ENCODE data around the gene PODXL2.
"Not testable (repeated sequence)": the region's sequence is repeated elsewhere in the genome, so short reads cannot be mapped to it uniquely, and the experiment has no call there.

Gene PODXL2

DNA sequence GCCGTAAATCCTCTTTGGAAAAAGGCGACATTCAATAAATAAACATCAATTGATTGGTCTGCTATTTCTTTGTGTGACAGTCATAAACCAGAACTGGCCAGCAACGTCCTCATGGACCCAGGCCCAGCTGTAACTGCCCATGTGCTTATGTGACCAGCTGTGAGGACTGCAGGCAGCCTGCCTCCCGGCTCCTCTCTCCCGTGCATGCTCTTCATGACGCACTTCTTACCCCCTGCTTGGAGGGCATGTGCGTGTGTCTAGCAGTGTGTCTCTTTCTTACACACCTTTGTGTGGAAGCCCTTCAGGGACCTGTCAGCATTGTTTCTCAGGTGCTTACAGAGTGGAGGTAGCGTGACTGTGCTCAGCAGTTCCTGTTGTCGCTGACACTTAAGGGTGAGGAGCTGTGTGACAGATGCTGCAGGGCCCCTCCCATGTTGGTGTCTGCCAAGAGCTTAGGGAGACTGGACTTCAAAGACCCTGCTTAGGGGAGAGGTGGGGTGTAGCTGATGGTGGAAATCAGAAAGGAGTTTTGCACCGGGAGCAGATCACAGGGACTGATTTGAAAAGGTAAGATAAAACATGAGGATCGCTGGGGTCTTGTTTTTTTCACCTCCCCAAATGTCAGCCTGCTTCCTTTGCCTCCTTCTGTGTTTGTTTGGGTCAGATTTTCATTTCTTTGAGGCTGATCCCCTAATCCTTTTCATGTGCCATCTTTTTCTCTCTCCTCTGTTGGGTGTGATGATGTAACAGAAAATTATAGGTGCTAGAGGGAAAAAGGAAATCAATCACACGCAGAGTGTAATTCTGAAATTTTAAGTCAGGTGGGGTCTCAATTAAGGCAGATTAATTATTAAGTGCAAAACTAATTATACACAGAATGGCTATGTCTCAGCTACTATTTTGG is 2.1 kb downstream of the PODXL2 start:
- no peak for DNase-seq

DNA sequence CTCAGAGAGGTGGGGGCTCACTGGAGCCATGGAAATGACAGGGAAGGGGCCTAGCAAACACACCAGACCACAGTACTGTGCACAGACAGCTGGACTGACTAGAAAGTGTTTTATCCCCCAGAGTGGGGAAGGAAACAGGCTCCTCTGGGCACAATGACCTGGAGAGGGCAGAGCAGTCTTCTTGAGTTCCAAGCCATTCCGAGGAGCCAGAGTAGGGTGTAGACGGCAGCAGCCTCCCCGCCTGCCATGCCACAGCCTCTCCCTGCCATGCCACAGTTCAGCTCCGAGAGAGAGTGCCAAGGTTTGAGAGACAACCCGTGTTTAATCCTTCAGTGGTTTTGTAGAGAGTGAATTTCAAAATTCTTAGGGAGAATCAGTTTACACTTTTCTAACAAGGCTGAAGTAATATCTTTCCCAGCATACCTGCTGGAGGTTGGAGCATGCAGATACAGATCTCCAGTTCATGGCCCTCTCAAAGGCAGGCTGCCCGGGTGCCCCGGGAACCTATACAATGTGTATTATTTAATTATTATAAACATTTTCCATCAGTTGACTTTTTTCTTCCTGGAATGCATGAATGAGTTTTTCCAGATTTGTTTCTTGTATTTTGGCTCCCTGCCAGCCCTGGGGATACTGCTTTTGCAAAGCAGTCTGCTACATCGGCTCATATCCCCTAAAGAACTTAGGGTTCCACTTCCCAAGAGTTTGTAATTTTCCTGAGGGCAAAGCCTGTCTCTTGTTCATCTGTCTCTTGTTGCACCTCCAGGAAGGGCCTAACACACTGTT is 3.2 kb downstream of the PODXL2 start:
- no peak for DNase-seq

DNA sequence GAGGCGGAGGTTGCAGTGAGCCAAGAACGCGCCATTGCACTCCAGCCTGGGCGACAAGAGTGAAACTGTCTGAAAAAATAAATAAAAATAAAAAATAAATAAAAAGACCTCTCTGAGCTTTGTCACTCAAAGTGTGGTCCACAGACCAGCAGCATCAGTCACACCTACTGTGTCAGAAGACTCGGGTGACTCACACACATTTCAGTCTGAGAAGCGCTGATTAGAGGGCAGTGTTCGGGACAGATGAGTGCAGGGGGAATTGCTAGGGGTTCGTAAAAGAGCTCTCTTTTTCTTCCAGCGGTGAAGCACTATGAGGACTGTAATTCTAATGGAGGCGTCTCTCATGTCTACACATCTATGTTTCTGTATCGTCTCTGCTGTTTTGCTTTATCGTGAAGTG is 5.7 kb downstream of the PODXL2 start:
- no peak for DNase-seq

DNA sequence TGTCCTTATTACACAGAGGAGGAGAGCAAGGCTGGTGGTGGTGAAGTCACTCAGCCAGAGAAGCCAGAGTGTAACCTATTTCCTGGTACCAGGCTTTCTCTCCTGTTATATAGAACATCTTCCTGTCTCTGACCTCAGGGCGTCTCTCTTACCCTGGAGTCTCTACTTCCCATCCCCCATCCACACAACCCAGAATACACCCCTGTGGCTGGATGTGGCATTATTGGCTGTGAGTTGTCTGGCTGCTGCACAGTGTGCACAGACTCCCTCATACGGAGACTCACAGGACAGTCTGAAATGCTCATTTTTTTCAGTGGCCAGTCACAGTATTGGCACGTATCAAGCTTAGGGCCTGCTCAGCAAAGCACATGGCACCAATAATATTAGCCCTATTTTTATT is 8.6 kb downstream of the PODXL2 start:
- peak; percentile 18 for DNase-seq

DNA sequence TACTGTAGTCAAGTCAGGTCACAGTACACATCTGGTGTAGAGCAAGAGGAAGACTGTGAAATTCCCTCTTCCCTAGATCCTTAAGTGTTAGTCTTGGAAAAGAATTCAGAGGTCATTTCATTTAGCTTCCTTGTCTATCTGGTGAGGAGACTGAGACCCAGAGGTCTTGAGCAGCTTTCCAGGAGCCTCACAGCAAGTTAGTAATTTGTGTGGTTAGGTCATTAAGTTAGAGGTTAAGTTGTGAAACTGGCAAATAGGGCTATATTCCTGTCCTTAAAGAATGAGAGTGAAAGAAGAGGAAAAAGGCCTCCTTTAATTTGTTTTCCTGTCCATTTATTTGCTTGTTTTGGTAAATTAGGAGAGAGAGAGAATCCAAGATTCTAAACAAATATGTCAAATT is 9.0 kb downstream of the PODXL2 start:
- no peak for DNase-seq

DNA sequence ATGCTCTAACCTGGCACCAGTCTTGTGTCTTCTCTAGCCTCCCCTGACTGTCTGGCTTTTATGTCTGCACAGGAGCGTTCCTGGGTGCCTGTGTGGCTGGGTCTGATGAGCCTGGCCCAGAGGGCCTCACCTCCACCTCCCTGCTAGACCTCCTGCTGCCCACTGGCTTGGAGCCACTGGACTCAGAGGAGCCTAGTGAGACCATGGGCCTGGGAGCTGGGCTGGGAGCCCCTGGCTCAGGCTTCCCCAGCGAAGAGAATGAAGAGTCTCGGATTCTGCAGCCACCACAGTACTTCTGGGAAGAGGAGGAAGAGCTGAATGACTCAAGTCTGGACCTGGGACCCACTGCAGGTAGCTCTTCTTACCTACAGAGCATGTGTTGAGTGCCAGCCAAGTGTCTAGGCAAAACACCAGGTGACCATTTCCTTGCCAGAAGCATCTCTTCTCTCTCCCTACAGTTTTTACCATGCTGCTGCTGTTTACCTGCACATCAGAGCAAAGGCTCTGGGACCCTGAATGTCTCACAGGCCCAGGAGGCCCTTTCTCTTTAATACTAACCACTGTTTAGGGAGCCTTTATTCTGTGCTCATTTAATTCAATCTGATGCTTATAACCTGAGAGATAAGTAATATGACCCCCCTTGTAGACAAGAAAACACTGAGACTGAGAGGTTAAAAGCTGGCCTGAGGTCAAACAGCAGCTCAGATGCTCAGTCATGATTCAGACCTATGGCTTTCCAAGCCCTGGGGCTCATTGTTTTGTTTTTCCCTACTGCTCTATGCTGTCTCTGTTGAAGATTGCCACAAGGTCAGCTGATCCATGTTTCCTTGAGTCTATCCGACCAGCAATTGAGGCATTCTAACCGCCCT is 10.4 kb downstream of the PODXL2 start:
- no peak for DNase-seq

DNA sequence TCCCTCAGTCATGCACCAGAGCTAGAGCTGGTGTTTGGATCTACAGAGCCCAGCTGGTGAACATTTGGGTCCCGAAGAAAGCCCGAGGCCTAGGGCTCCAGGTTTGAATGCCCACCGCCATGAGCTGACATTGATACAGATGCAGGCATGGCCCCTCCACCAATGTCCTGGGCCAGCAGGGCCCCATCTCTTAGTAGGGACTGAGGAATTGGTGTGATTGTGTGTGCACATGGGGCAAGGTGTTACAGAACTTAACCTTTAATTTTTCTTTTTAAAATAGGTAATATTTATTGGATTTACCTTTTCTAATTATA is 11.0 kb downstream of the PODXL2 start:
- no peak for DNase-seq

DNA sequence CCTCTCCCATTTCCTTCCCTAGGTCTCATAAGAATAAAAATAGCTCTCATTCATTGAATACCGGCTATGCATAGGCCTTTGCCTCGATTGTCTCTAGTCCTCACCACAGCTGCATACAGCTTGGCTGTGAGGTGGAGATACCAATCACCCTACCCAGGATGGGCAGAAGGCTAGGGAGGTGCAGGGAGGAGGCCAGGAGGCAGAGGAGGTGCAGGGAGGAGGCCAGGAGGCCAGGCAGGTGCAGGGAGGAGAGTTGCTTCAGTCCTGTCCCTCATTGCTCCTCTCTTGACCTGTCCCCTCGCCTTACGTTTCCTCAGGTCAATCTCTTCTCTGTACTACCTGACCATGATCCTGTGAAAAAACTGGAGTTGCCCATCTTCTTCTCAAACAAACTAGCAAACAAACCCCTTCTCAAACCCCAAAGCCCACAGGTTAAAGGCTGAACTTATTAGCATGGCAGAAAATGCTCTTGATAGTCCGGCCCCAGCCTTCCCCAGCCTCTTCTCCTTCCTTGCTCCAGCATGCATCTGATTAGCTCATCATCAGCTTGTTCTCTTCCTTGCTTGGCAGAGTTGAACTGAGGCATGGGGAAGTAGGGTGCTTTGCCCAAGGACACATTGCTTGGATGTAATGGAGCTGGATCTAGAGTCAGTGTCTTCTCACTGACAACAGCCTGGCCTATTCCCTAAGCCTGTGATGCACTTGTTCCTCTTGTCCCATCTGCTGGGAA is 15.8 kb downstream of the PODXL2 start:
- DNase-seq = no peak

DNA sequence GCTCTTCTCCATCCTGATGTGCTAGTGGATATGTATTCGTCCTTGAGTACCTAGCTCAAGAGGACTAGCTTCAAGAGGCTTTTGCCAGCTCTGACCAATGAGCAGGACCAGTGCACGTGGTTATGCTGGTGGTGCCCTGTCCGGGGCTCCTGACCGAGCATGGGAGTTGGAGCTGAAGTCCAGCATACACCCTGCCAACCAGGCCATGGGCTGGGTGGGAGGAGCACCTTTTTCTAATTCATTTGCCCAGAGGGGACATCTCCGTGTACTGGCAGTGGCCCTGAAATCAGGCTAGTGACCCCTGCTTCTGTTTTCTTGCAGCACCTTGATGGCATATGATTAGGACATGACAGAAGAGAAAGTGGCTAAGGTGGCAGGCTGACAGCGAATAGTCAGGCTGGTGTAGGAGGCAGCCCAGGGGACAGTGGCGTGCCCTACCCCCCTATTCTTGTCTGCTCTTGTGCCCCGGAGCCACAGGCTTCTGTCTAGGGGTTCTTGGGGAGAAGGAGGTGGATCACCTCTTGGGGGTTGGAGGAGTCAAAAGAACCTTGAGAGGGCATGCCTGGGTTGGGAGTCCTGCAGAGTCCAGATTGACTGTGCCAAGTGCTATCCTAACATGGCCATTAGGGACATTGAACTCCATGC is 16.5 kb downstream of the PODXL2 start:
- no peak for DNase-seq

DNA sequence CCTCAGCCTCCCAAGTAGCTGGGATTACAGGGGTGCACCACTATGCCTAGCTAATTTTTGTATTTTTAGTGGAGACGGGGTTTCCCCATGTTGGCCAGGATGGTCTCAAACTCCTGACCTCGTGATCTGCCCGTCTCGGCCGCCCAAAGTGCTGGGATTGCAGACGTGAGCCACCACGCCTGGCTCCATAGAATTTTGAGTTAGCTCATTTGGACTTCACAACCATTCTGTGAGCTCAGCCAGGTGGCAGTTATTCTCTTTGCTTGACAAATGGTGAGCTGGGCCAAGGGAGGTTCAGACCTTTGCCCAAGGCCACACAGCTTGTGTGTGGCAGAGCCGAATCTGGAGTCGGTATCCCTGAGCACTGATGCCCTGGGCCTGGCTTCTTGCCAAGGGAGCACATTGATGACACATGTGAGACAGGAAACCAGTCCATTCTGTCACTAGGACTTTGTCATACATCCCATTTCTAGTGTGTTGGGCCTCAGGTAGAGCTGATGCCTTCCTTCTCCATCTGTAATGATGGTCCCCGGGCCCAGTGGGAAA is 17.6 kb downstream of the PODXL2 start:
- no peak for DNase-seq

DNA sequence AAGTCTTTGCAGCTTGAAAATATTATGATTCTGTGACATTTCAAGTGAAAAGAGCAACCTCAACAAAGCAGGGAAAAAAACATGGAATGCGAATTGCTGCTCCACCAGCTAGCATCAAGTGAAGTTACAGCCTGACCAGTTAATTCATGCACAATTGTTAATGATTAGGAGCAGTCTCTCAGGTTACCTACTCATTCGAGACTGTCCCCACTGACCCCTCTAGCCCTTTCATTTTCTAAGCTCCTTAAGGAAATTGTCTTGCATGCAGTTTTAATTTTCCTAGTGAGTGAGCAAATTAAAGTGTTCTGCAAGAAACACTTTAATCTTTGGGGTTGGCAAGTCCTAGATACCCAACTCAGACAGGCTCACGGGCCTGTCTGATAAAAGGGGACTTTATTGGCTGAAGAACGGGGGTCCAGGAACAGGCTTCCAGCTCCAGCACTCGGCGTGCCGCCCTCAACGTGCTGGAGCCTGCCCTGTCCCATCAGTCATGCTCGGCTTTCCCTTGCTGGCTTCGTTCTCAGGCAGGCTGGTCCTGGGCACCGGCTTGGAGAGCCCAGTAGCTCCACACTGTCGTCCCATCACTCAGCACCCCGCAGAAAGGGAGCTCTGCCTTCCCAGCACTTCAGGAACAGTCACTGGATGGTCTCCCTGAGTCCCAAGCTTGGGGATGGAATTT is 18.3 kb downstream of the PODXL2 start:
- DNase-seq = no peak

DNA sequence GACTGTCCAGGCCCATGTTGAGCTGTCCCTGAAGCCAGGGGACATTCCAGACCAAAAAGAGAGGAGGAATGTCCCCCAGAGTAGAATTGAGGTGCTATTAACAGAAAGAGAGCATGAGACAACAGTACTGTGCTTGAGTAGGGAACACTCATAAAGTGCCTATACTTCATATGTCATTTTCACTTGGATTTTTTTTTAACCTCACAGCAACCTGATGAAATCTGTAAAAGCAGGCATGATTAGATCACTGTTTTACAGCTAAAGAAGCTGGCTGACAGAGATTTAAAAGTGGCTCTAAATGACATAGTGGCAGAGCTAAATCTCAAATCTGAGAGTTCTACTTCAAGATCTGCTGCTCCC is 18.8 kb downstream of the PODXL2 start:
- no peak for DNase-seq

DNA sequence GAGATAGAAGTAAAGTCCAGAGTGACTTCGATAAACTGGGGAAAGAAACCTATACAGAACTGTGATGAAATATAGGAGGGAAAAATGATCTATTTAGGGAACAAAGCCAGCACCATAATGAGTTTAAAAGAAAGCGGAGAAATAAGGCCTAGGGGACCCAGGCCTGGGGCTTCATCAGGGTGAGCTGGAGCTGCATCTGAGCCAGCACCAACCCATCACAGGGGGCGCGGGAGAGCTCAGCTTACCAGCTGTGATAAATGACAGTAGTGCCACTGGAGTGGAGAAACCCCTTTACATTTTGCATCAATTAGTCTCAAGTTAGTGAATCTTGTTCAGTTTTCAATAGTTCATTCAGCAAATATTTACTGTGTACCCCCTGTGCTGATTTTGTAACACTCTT is 21.3 kb downstream of the PODXL2 start:
- no peak for DNase-seq

DNA sequence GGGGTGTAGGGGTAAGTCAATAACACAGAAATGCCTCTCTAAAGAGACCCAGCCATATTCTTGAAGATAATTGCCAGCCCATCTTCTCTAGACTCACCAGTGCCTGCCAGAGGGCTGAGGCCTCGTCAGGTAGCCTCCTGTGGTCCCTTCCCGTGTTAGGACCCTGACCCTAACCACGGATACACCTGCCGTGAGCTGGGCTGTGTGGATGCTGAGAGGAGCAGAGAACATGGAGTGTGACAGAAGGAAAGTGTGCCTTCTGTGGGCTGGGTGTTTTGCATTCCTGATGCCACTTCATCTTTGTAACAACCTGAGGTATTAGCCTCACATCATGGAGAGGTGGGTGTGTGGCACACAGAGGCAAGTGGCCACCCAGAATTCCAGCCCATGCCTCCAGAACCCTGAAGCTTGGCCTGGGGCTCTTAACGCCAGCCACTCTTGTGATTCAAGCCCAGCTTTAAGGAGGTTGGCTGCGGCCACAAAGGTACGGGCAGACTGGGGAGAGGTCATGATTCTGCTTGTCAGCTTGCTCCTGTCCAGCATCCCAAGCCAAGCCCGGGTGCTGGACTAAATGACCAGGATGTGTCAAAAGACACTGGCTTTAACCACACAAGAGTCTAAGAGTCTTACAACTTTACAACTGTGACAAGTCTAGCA is 22.7 kb downstream of the PODXL2 start:
- no peak for DNase-seq

DNA sequence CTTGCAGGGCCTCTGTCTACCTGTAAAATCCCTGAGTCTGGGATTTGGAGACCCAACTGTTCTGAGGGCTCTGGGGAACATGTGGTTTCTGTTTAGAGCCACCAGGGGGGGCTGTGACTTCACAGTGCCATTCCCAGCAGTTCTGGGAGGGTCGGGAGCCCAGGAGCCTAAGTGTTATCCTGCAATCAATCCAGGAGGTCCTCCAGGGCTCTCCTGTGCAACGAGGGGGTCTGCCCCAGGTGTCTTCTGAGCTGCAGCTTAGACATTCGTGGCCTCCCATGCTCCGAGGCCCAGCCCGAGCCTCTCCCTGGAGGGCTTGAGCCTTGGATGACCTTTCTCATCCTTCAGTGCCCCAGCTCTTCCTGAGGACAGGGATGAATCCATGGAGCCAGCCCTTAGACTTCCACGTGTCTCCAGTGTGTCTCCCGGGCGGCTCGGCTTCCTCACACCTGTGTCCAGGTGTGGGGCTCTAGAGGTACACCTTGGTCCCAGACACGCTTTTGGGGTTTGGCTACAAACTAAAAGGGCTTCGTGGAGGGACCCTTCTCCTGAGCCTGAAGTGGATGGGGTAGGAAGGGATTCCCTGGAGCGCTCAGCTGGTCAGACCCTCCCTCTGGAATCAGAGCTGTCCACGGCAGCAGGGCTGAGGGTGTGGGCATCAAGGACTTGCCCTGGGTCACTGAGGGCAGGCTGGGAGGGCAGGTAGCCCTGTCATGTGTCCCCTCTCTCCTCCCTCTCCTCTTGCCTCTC is 23.4 kb downstream of the PODXL2 start:
- peak; percentile 60 for DNase-seq

DNA sequence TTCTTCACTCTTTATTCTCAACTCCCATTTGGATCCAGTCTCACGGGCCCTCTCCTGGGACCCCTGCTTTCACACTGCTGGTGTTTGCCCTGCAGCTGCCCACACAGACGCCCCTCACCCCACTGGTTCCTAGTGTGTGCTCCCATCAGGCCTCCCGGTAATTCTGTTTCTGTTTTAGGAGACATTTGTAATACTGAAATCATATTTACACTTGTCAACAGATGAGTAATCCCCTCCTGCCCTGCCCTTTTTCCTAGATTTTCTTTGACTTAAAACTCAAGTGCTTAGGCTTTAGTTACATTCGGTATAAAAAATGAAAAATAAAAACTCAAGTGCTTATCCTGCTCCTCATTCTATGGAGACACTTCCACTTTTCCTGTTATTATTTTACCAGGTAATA is 25.4 kb downstream of the PODXL2 start:
- no peak for DNase-seq

DNA sequence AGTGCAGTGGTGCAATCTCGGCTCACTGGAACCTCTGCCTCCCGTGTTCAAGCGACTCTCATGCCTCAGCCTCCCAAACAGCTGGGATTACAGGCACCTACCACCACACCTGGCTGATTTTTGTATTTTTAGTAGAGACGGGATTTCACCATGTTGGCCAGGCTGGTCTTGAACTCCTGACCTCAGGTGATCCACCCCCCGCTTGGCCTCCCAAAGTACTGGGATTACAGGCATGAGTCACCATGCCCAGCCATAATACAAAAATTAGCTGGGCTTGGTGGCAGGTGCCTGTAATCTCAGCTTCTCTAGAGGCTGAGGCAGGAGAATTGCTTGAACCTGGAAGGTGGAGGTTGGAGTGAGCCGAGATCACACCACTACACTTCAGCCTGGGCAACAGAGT is 26.0 kb downstream of the PODXL2 start:
- DNase-seq = not testable (repeated sequence)

DNA sequence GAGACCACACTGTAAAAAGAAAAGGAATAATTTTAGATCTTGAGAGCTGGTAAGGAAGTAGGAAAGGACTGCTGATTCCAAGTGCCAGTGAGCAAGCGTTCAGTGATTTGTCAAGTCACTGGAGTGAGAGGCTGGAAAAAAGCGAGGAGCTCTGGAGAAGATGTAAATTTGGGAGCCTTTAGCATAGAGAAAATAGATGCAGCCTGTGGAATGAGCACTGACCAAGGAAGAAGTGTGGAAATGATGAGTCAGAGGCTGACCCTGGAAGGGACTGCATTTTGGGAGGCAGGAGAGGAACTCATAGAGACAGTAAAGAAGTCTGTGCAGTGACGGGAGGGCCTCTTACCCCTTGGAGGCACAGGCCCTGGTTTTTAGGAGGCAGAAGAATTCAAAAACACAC is 26.7 kb downstream of the PODXL2 start:
- DNase-seq = no peak

DNA sequence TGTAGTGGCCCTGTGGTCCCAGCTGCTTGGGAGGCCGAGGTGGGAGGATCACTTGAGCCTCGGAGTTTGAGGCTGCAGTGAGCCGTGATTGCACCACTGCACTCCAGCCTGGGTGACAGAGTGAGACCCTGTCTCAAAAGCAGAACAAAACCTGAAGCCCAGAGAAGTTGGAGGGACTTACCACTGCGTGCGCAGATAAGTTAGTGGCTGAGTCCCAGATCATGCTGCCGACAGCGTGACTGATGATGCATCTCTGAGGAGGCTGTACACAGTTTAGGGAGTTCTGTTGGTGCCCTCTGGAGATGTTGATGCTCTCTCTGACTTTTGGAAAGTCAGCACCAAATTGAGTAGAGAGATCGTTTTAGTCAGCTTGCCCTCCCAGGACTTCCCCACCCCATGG is 27.9 kb downstream of the PODXL2 start:
- no peak for DNase-seq

DNA sequence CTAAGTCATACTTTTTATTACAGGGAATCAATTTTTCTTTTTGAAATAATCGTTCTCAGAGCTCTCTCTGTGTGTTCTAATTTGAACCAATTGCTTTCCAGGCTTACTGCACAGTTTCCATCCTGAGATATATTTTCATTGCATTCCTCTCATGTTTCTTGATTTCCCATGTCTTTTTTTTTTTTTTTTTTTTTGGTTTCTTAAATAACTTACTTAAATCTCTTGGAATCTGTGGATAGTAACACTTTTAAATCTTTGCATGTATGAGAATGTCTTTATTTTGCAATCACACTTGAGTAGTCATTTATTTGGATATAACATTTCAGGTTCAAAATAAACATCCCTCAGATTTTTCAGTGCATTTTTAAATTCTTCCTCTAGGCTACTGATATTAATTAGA is 29.2 kb downstream of the PODXL2 start:
- no peak for DNase-seq

Data from CD4-positive, alpha-beta T cell treated with Interleukin-6 for 4 hours (primary cell).